Measurements from ENCODE around the gene RNF31.

DNA sequence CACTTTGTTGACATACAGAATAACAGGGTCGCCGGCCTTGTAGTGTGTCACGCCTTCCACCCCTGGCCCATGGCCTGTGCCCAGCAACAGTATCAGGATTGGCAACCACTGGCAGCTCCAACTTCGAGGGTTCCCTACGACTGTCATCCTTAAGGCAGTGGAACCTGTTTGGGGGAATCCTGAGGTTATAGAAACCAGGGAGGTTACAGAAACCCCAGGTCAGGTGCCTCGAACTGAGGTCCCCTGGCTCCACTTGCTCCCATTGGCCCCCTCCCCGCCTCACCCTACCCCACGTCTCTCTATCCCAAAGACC lies 47.5 kb downstream of the RNF31 start:
- TF ChIP-seq, protein P1, sequence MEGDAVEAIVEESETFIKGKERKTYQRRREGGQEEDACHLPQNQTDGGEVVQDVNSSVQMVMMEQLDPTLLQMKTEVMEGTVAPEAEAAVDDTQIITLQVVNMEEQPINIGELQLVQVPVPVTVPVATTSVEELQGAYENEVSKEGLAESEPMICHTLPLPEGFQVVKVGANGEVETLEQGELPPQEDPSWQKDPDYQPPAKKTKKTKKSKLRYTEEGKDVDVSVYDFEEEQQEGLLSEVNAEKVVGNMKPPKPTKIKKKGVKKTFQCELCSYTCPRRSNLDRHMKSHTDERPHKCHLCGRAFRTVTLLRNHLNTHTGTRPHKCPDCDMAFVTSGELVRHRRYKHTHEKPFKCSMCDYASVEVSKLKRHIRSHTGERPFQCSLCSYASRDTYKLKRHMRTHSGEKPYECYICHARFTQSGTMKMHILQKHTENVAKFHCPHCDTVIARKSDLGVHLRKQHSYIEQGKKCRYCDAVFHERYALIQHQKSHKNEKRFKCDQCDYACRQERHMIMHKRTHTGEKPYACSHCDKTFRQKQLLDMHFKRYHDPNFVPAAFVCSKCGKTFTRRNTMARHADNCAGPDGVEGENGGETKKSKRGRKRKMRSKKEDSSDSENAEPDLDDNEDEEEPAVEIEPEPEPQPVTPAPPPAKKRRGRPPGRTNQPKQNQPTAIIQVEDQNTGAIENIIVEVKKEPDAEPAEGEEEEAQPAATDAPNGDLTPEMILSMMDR (conservative IDR thresholded peaks at IDR 0.05; ENCODE audit: low read length): no peak
- no peak for TF ChIP-seq EZH2phosphoT487 (IDR thresholded peaks at IDR 0.05; ENCODE audit: borderline replicate concordance, low read depth, low read length)

Data from OCI-LY7 (cell line).